HG02588 (cell line): Measurements from ENCODE around the gene GABRD.

Experiments
- ATAC-seq: cut with Tn5 transposase; IDR thresholded peaks from one replicate; pipeline ENCODE4 v1.9.1; 2021; ENCODE audit warnings: mild to moderate bottlenecking, moderate library complexity; ENCODE audit not compliant: unreplicated experiment

GABRD gene

DNA sequence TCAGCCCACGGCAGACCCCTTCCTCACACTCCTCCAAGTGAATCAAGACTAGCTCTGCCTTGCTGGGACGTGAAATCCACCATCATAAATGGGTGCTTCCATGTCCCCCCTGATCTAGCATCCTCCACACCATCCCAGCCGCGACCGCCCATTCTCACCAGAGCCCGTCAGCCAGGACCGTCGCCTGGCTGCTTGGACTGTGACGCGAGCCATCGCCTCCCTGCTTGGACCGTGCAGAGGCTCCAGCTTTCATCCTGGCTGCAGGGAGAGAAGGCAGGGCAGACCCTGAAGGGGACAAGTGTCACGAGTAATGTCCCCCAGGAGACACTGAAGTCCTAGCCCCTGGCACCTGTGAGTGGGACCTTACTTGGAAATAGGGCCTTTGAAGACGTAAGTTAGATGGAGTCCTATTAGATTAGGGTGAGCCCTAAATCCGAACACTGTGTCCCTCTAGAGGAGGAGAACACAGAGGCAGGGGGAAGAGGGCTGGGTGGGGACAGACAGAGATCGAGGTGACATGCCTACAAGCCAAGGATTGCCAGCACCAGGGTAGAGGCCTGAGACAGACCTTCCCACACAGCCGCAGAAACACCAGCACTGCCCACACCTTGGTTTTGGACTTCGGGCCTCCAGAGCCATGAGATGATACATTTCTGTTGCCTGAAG lies 18.3 kb downstream of the GABRD start:
- ATAC-seq = no peak

DNA sequence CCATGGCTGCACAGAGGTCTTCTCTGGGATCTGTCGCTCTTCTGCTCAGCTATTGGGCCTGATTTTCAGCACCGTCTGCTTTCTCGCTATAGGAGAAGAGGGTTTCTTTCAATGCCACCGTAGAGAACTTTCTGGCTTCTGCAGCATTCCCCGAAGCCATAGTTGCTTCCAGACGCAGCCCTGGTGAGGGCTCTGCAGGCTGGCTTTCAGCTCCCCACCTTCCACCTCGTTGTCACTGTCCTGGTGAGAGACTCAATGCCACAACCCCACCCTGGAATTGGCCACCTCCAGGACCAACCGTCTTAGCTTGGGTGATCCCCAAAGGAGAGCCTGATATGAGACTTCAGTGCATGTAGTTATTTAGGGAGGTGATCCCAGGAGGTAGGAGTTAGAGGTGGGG lies 19.1 kb downstream of the GABRD start:
- ATAC-seq = no peak

DNA sequence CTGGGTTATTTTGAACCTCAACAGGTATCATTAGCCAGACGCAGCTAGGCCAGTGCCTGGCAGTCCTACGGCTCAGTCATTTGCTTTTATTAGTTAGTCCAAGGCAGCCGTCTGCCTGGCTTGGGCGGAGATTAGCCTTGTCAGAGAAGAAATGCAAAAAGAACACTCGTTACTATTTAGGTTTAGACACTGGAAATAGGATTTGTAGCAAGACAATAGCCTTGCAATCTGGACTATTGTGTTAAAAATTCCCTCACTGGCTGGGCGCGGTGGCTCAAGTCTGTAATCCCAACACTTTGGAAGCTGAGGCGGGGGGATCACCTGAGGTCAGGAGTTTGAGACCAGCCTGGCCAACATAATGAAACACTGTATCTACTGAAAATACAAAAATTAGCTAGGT lies 20.1 kb downstream of the GABRD start:
- no peak for ATAC-seq

DNA sequence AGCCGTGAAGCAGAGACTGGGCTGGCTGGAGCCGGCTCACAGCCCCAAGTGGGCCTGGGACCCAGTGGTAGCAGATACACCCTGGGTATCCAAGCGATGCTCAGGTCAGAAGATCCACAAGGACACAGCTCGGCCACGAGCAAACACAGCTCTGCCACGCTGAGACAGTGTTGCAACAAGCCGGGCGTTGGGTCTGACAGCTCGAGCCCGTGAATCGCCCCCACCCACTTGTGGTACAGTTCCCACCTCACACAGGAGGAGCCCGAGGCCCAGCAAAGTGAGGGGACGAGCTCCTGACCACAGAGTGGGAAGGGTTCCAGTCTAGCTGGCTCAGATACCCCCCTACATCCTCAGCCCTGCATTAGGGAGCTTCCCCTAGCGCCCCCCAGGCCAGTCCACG lies 22.2 kb downstream of the GABRD start:
- ATAC-seq = no peak

DNA sequence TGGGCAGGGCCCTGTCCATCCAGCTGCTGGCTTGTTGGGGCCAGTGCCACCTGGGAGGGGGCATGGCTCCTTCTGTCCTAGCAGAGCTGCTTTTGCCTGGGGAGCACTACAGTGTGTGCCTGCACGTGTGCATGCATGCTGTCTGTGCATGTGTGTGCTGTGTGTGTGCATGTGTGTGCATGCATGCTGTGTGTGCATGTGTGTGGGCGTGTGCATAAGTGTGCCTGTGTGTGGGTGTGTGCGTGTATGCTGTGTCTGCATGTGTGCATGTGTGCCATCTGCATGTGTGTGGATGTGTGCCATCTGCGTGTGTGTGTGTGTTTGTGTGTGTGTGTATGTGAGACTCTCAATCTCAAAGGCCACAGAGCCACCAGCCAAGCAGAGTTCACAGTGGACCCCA lies 22.7 kb downstream of the GABRD start:
- ATAC-seq = no peak

DNA sequence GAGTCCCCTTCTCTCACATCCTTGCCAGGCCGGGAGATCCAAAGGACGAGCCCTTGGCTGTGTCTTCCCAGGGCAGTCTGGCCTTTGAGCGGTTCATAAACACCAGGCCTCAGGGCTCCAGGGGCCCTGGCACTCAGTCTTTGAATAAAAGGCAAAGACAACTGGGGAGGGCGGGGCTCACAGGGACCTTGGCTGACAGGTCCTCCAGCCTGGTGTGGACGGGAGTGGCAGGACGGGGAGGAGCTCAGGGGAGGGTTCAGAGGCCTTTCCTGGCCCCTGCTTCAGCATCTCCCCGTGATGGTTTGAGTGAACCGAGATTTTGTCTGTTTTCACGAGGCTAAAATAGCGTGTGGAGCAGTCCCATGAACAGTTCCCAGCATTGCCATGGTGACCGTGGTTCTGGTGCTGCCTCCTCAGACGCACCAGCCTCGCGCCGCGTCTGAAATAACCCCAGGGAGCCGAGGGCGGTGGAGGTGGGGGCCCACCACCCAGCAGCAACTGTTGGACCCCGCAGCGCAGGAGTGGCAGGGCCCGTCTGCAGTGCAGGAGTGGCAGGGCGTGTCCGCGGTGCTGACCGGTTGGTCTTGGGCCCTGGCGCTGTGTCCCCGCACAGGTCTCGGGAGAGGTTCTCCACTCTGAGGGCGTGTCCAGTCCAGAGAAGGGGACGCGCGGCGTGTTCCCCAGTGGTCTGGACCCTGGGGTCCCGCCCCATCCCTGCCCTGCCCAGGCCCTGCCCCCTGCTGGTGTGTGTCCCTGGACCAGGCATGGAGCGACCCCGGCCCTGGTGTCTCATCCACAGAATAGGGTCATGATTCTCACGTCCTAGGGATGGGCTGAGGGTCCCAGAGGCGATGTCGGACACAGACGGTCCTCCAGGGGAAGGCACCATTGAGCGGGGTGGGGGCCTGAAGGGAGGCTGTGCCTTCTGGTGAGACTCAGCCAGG lies 24.0 kb downstream of the GABRD start:
- ATAC-seq = no peak

DNA sequence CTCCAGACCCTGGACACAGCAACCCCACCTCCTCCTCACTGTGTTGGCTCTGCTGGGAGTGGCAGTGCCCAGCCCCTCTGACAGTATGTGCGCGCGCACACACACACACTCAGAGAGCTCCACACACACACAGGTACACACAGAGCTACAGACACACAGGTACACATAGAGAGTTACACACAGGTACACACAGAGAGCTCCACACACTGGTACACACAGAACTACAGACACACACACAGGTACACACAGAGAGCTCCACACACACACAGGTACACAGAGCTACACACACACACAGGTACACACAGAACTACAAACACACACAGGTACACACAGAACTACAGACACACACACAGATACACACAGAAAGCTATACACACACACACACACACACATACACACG lies 24.7 kb downstream of the GABRD start:
- ATAC-seq = no peak

DNA sequence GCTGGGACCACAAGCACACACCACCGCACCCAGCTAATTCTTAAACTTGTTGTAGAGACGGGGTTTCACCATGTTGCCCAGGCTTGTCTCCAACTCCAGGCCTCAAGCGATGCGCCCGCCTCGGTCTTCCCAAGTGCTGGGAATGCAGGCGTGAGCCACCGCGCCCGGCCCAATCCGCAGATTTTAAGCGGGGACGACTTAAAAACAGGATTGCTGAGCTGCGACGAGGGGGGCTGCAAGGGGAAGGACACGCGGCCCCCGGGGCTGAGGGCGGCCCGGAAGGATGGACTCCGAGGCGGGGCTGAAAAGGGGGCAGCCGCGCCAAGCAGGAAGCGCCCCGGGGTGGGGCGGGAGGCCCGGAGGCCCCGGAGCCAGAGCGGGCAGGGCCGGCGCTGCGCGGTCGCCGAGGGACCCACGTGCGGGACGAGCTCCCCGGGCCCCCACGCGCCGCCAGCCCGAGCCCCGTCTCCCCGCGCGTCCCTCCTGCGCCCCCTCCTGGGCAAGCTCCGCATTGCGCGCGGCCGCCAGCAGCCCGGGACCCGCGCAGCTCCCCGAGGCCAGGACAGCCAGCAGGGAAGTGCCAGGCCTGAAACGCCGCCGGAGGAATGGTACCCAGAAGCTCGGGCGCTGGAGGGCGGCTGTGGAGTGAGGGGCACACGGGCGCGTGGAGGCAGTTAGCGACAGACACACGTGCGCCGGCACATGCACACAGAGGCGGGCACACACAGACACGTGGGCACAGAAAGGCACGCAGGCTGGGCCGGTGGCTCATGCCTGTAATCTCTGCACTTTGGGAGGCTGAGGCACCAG lies 25.6 kb downstream of the GABRD start:
- no peak for ATAC-seq

DNA sequence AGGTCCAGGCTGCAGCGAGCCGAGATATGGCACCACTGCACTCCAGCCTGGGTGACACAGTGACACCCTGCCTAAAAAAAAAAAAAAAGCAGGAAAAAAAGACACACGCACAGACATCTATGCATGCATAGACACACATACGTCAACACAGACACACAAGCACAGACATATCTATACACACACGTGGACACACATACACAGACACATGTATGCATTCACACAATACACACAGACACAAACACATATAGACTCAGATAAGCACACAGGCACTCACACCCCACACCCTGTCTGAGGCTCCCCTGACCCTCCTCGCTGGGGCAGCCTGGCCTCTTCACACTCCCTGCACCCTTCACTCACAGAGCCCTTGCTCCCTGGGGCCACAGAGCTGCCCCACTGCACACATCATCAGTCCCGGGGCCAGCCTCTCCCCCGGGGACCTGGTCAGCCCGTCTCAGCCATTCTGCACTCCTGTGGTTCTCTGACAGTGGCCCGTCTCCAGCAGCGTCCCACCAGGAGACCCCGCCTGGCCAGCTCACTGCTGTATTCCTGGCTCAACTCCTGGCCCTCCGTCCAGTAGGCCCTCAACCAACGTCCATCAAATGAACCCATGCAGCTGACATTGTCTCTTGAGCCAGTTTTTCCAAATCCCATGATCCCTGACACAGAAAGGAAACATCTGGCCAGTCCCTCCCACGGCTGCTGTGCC lies 26.5 kb downstream of the GABRD start:
- no peak for ATAC-seq

DNA sequence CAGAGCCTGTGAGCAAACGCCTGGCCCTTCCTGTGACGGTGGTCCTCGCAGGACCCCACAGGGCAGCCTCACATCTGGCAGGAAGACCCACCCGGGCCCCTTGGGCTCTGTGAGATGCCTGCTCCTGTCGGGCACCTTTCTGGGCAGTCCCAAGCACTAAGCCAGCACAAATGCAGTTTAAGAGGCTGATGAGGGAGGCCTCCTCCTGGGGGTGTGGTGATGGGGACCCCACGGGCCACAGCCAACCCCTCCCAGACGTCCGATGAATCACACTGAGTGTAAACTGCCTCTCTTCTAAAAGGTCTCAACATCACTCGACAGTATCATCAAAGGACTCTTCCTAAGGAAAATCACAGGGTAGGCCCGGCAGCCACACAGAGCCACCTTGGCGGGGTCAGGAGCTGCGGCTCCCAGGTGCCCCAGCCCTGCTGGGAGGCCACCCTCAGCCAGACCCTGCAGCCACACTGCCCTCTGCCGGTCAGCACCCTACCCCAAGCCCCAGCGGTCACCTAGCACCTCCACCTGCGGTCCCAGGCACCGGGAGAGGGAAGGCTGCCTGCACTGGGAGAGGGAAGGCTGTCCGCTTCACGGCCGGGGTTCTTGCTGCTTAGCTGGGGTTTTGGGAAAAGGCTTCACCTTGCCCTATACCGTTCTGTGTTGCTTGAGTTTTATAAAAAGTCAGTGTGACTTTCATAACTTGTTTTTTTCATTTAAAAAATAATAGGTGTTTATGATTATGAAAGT lies 27.2 kb downstream of the GABRD start:
- no peak for ATAC-seq

DNA sequence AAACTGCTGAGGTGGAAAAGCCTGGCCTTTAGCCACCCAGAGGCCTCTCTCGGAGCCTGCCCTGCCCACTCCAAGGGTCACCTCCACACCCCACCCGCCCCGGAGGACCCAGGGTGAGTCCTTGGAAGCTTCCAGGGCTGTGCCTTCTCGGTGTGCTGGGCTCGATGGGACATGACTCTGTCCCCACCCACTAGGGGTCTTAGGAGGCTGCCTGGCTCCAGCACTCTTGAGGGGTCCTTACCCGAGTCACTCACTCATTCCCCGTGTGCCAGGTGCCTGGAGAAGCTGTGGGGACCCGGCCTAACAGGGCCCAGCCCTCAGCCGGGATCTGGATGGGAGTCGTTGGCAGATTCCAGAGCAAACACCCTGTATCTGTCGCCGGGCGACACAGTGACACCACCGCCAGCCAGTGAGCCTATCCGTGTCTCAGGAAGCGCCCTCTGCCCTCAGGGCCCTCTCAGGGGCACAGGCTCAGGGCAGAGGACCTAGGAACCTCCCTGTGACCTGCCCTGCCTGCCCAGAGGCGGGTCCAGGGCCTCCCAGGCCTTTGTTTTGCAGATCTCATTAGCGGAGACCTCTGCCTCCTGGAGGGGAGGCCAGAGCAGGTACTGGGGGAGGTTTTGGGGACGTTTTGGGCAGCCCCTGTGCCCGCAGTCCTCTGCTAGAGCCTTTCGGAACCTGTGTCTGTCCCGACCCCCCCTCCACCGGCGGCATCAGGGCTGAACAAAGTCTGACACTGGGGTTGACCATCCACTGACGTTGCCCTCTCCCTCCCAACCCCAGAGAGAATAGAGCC lies 28.0 kb downstream of the GABRD start:
- ATAC-seq = no peak

DNA sequence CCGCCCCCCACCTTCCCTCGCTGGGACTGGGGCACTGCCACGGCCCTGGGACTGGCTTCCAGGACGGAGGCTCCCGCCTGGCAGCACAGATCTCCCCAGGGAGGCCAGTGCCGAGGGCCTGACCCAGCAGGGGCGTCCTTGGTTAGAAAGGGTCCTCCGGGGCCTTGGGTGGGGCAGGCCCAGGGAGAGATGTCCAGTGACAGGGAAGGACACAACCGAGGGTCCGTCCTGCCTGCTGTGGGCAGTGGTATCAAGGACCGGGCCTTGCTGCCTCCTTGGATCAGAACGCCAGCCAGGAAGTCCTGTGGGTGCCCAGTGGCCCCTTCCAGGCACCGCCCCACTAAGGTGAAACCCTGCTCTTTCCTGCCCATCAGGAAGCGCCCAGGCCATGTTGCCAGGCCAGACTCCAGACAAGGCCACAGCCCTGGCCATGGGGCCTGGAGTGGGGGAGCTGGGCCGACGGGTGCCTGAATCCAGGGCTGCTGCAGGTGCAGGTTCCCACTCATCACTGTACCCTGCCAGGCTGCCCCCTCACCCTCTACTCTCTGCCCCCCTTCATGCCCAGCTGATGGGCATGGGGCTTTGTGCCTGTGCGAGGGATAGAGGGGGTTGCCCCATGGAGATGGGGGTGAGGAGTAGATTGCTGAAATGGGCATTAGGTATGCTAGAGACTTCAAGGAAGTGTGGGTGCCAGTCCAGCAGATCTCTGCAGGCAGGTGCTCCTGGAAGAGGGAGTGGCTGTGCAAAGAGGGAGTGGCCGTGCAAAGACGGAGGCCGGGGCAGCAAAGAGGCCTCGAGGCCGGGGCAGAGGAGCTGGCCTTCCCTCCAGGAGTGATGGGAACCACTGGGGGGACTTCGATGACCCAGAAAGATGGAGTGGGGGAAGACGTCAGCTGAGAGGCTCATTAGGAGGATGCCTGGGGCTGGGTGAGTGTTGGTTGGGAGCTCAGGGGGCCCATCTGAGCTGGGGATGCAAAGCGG lies 28.9 kb downstream of the GABRD start:
- ATAC-seq = no peak

DNA sequence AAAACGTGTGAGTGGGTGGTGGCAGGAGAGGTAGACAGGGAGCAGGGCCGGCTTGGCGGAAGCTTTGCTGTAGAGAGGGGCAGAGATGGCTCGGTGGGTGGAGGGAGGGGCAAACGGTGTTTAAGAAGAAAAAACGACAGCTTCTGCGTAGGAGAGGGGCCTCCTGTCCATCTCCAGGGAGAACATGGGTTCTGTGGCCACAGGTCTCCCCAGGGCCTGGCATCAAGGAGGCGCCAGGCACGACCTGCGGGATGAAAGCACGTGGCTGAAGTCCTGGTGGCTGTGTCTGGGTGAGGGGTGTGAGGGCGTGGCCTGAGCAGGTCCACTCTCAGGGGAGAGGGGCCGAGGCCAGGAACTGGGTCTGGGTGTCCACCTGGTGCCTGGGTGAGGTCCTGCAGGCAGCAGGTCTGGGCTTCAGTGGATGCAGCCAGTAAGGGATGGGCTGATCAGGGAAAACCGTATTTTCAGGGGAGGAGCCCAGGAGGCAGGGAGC lies 30.1 kb downstream of the GABRD start:
- no peak for ATAC-seq

DNA sequence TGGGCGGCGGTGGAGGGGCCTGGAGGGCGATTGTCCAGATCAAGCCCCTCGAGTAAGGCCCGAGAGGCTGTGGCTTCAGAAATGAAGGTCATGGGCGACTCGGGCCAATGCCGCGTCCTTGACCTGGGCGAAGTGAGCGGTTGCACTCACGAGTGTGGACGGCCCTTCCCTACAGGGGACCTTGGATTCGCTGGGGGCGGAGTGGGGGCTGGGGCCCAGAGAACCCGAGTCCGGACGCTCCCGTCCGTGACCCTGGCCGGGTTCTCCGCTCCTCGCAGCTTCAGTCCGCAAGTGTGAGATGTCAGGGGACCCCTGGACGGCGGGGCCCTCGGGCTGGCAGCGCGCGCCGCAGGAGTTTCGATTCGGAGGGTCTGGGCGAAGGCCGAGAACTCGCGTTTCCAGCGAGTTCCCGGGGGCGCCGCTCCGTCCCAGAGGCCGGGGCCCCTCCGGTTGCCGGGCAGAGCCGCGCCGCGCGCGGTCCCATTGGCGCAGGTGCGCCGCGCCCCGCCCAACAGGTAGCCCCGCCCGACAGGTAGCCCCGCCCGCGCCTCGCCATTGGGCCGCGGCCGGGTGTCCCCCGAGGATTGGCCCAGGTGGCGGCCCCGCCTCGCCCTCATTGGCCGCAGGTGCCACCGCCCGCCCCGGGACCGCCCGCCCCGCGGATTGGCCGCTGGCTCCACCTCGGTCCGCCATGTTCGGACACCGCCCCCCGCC lies 30.7 kb downstream of the GABRD start, which contains the start of gene PRKCZ:
PRKCZ (plus strand) TSS at position 694 of the 714 bp plus-strand sequence. CDS start 220 bp downstream, outside the sequence.
- no peak for ATAC-seq

DNA sequence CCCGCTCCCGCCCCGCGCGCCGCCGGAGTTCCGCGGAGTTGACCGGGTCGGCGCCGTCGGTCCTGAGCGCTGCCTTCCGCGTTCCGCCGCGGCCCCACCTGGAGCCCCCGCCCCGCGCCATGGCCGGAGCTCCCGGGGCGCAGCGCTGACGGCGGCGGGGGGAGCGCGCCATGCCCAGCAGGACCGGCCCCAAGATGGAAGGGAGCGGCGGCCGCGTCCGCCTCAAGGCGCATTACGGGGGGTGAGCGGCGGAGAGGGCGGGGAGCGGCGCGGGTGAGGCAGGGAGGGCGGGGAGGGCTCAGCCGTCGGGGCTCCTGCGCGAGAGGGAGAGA lies 31.3 kb downstream of the GABRD start:
- no peak for ATAC-seq

DNA sequence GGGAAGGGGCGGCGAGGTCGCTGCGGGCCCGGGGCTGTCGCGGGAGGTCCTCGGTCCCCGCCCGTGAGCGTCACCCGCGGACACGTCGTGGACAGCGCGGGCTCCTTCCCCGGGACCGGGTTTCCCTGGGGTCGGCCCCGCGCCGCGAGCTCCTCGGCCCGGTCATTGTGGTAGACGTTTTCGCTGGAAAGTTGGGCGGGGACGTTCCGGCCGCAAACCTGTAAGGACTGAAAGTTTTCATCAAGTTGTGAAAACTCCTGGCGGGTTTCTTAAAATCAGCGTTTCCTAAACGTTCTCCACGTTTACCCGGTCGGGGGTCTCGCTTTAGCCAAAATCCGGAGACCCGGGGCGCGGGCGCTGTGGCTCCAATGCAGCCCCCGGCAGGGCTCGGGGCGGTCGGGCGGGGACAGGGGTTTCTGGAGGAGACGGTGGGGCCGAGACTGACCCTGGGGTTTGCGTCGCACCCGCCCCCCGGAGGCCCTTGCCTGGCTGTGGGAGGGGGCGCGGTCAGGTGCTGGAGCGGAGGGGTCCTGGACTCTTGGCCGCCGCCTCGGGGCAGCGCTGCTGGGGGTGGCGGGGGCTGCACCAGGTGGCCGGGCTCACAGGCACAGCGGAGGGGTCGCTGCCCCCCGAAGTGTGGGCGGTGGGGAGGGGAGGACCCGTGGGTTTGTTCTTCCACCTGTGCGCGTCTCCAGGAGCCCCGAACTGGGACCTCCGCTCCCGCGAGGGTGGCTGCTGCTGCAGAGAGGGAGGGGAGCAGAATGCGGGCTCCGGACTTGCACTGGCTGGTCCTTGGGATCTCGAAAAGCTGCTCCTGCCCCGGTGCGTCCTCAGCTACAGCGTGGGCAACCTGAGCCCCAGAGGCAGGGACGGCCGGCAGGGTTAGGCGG lies 31.9 kb downstream of the GABRD start:
- ATAC-seq = no peak
